ENCODE data around the gene PROSER2. TPM values are rescaled to one million over a fixed set of nuclear protein-coding genes. Genes with fewer than 3 reads are reported as not detected.

Gene PROSER2
- polyA plus RNA-seq, 3 donors, result 1.2 to 2.2 (median 2.0) TPM

DNA sequence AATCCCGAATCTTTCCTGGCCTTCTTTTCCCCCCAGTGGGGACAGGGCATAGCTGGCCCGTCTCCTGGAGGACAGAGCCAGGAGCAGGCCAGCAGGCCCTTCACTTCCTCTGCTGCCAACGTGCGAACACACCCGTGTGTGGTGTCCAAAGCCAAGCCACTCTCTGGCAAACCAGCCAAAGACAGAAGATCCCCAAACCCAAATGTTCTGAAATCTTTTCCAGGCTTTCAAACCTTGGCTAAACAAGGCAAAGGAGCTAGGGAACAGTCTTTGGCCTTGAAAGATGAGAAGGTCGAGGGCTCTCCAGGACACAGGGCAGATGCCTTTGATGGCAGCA lies 63.0 kb downstream of the PROSER2 start:
- Histone ChIP-seq H2AFZ (ENCODE audit: insufficient read depth, low read depth, low read length, poor library complexity, severe bottlenecking) (no peak overlapping the region), H3K79me2 (ENCODE audit: insufficient read depth, low read length) (no peaks in the 10 kb centered on the region), H3K4me2 (replicated peaks; ENCODE audit: extremely low read depth, low read length, poor library complexity, severe bottlenecking) (no peak overlapping the region), H3K27ac (ENCODE audit: low read depth in 1 of 2, low read length in 2 of 2) (no peak overlapping the region), H3K9ac (ENCODE audit: insufficient read depth, low read length, poor library complexity, severe bottlenecking) (no peak overlapping the region), H4K20me1 (ENCODE audit: insufficient read depth, low read length) (no peaks in the 10 kb centered on the region), H3K4me1 (ENCODE audit: control insufficient read depth in 1 of 2, insufficient read depth in 2 of 2, low read length in 2 of 2) (no peaks in the 10 kb centered on the region), H3K27me3 (ENCODE audit: control insufficient read depth in 2 of 2, insufficient read depth in 2 of 2, low read length in 2 of 2) (no peaks in the 10 kb centered on the region), H3K36me3 (replicated peaks in 1 of 2; ENCODE audit: control insufficient read depth in 1 of 2, insufficient read depth in 2 of 2, low read length in 2 of 2) (no peaks in the 10 kb centered on the region), H3K4me3 (replicated peaks in 1 of 3; ENCODE audit: low read depth in 2 of 3, low read length in 3 of 3) (no peak overlapping the region), H3K9me3 (replicated peaks in 1 of 2; ENCODE audit: control insufficient read depth in 1 of 2, insufficient read depth in 1 of 2, low read length in 2 of 2) (no peaks in the 10 kb centered on the region)
- TF ChIP-seq, protein P1, sequence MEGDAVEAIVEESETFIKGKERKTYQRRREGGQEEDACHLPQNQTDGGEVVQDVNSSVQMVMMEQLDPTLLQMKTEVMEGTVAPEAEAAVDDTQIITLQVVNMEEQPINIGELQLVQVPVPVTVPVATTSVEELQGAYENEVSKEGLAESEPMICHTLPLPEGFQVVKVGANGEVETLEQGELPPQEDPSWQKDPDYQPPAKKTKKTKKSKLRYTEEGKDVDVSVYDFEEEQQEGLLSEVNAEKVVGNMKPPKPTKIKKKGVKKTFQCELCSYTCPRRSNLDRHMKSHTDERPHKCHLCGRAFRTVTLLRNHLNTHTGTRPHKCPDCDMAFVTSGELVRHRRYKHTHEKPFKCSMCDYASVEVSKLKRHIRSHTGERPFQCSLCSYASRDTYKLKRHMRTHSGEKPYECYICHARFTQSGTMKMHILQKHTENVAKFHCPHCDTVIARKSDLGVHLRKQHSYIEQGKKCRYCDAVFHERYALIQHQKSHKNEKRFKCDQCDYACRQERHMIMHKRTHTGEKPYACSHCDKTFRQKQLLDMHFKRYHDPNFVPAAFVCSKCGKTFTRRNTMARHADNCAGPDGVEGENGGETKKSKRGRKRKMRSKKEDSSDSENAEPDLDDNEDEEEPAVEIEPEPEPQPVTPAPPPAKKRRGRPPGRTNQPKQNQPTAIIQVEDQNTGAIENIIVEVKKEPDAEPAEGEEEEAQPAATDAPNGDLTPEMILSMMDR (IDR thresholded peaks at IDR 0.05), result no peak
- H3K36me3 Mint-ChIP-seq, result no peaks in the 10 kb centered on the region
- H3K27me3 Mint-ChIP-seq (ENCODE audit: low read depth in 3 of 3), result no peaks in the 10 kb centered on the region
- H3K9me3 Mint-ChIP-seq, result no peaks in the 10 kb centered on the region
- DNase-seq, result no peak
- no peak overlapping the region for H3K4me3 Mint-ChIP-seq
- intact Hi-C loops (cut with micrococcal nuclease), result no loop called here
- H3K27ac Mint-ChIP-seq, result no peak overlapping the region
- no peaks in the 10 kb centered on the region for H3K4me1 Mint-ChIP-seq
- 76% methylated on average over 6 of the region's 6 CpGs for WGBS (ENCODE audit: insufficient coverage)

DNA sequence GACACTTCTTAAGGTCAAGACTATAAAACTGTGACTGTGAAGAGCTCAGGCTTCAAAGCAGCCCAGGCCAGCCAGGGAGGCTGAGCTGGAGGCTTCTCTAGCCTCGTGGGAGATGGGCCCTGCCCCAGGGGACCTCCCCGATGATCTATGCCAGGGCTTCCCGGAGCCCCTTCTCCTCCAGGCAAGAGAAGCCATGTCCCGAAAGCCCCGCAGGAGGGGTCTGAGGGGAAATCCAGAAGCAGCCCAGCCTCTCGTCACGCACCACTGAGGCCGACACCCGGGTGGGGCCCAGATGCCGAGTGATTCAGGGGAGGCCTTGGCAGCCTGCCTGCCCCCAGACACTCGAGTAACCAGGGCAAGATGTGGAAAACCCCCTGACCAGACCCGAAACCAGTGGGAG lies 63.7 kb downstream of the PROSER2 start:
- TF ChIP-seq, protein P1 (IDR thresholded peaks at IDR 0.05), result no peak
- no peaks in the 10 kb centered on the region for H3K36me3 Mint-ChIP-seq
- WGBS (ENCODE audit: insufficient coverage), result 81% methylated on average over 9 of the region's 12 CpGs
- Histone ChIP-seq H3K9ac (ENCODE audit: insufficient read depth, low read length, poor library complexity, severe bottlenecking) (no peak overlapping the region), H3K4me1 (ENCODE audit: control insufficient read depth in 1 of 2, insufficient read depth in 2 of 2, low read length in 2 of 2) (no peaks in the 10 kb centered on the region), H2AFZ (ENCODE audit: insufficient read depth, low read depth, low read length, poor library complexity, severe bottlenecking) (no peak overlapping the region), H4K20me1 (ENCODE audit: insufficient read depth, low read length) (no peaks in the 10 kb centered on the region), H3K4me3 (replicated peaks in 1 of 3; ENCODE audit: low read depth in 2 of 3, low read length in 3 of 3) (no peak overlapping the region), H3K4me2 (replicated peaks; ENCODE audit: extremely low read depth, low read length, poor library complexity, severe bottlenecking) (no peak overlapping the region), H3K27ac (ENCODE audit: low read depth in 1 of 2, low read length in 2 of 2) (no peak overlapping the region), H3K9me3 (replicated peaks in 1 of 2; ENCODE audit: control insufficient read depth in 1 of 2, insufficient read depth in 1 of 2, low read length in 2 of 2) (no peaks in the 10 kb centered on the region), H3K36me3 (replicated peaks in 1 of 2; ENCODE audit: control insufficient read depth in 1 of 2, insufficient read depth in 2 of 2, low read length in 2 of 2) (no peaks in the 10 kb centered on the region), H3K27me3 (ENCODE audit: control insufficient read depth in 2 of 2, insufficient read depth in 2 of 2, low read length in 2 of 2) (no peaks in the 10 kb centered on the region), H3K79me2 (ENCODE audit: insufficient read depth, low read length) (no peaks in the 10 kb centered on the region)
- H3K4me3 Mint-ChIP-seq, result no peak overlapping the region
- intact Hi-C loops (cut with micrococcal nuclease), result no loop called here
- H3K27me3 Mint-ChIP-seq (ENCODE audit: low read depth in 3 of 3), result no peaks in the 10 kb centered on the region
- DNase-seq, result no peak
- no peaks in the 10 kb centered on the region for H3K4me1 Mint-ChIP-seq
- no peak overlapping the region for H3K27ac Mint-ChIP-seq
- H3K9me3 Mint-ChIP-seq, result no peaks in the 10 kb centered on the region

Measured in CD14-positive monocyte (primary cell).